Hematopoietic multipotent progenitor cell treated with erythropoietin and hydrocortisone succinate and interleukin-3 and kit ligand, for 15 days (in vitro differentiated cells): Measurements from ENCODE around the gene PTCD3.

Experiments used
- DNase-seq: peaks from one replicate; pipeline ENCODE4 v3.0.0-alpha.2; 2015; ENCODE audit warnings: low spot score

The PTCD3 gene

GRCh38 chr2:86082756-86083155 is 23.3 kb upstream of the PTCD3 start:
- DNase-seq = no peak

GRCh38 chr2:86087936-86088850 is 17.8 kb upstream of the PTCD3 start:
- peak; percentile 17 for DNase-seq

GRCh38 chr2:86094229-86094628 is 11.8 kb upstream of the PTCD3 start:
- no peak for DNase-seq

GRCh38 chr2:86097114-86097896 is 8.7 kb upstream of the PTCD3 start:
- no peak for DNase-seq

- no peak for DNase-seq
These were observed 8.1 kb upstream of the PTCD3 start for GRCh38 chr2:86097913-86098312.

- DNase-seq = no peak
These were observed 3.9 kb upstream of the PTCD3 start for GRCh38 chr2:86102157-86102556.

- DNase-seq = peak; percentile 87
These were observed 625 bp upstream of the PTCD3 start, which contains the start of gene POLR1A for GRCh38 chr2:86105252-86105968. Gene POLR1A (minus strand): TSS chr2:86105886. CDS start chr2:86105776, 110 bp downstream.

GRCh38 chr2:86107031-86107430 is 996 bp downstream of the PTCD3 start:
- DNase-seq = no peak

GRCh38 chr2:86118130-86118529 is 12.1 kb downstream of the PTCD3 start:
- DNase-seq = no peak

- no peak for DNase-seq
These were observed 17.4 kb downstream of the PTCD3 start for GRCh38 chr2:86123328-86123925.

- DNase-seq = no peak
These were observed 18.6 kb downstream of the PTCD3 start for GRCh38 chr2:86124683-86125082.

GRCh38 chr2:86134709-86135108 is 28.7 kb downstream of the PTCD3 start:
- DNase-seq = no peak

- no peak for DNase-seq
These were observed 29.6 kb downstream of the PTCD3 start for GRCh38 chr2:86135653-86136052.

GRCh38 chr2:86136141-86136540 is 30.1 kb downstream of the PTCD3 start:
- DNase-seq = no peak

GRCh38 chr2:86138736-86139625 is 32.9 kb downstream of the PTCD3 start:
- no peak for DNase-seq

GRCh38 chr2:86139981-86140380 is 33.9 kb downstream of the PTCD3 start:
- DNase-seq = no peak

GRCh38 chr2:86140969-86141392 is 34.9 kb downstream of the PTCD3 start:
- no peak for DNase-seq

- DNase-seq = no peak
These were observed 36.6 kb downstream of the PTCD3 start for GRCh38 chr2:86142436-86143257.

- no peak for DNase-seq
These were observed 37.3 kb downstream of the PTCD3 start for GRCh38 chr2:86143307-86143706.
